Stimulated activated CD4-positive, alpha-beta T cell treated with anti-CD3 and anti-CD28 coated beads, TNF-alpha, amount 100 ng/mL, for 48 hours (primary cell): Measurements from ENCODE around the gene SDHA.
"Not testable (repeated sequence)": the region's sequence is repeated elsewhere in the genome, so short reads cannot be mapped to it uniquely, and the experiment has no call there.

ENCODE experiments used
- DNase-seq, 3 donors: peaks; one replicate each; pipeline ENCODE4 v3.0.0-alpha.2; 2020; ENCODE audit warnings: low read depth in 3 of 3

The SDHA gene

GRCh38 chr5:197031-197430, 21.1 kb upstream of the SDHA start:
- not testable (repeated sequence) for DNase-seq

- no peak for DNase-seq
These were observed 20.1 kb upstream of the SDHA start for GRCh38 chr5:197892-198489.

GRCh38 chr5:198516-199196, 19.5 kb upstream of the SDHA start:
- no peak for DNase-seq

- DNase-seq: no peak
These were observed 18.7 kb upstream of the SDHA start for GRCh38 chr5:199197-199949.

- no peak for DNase-seq
These were observed 18.0 kb upstream of the SDHA start for GRCh38 chr5:199950-200645.

GRCh38 chr5:200985-201384, 17.1 kb upstream of the SDHA start:
- no peak for DNase-seq

- no peak for DNase-seq
These were observed 16.4 kb upstream of the SDHA start for GRCh38 chr5:201672-202071.

- no peak for DNase-seq
These were observed 14.7 kb upstream of the SDHA start for GRCh38 chr5:203246-203930.

GRCh38 chr5:204001-204400, 14.1 kb upstream of the SDHA start:
- no peak for DNase-seq

- no peak for DNase-seq
These were observed 13.7 kb upstream of the SDHA start for GRCh38 chr5:204462-204861.

- no peak for DNase-seq
These were observed 13.0 kb upstream of the SDHA start for GRCh38 chr5:204966-205670.

- DNase-seq: no peak
These were observed 11.7 kb upstream of the SDHA start for GRCh38 chr5:206406-206805.

- DNase-seq: no peak
These were observed 11.1 kb upstream of the SDHA start for GRCh38 chr5:206927-207536.

GRCh38 chr5:207599-207998, 10.5 kb upstream of the SDHA start:
- DNase-seq: no peak

GRCh38 chr5:208449-209114, 9.5 kb upstream of the SDHA start:
- no peak for DNase-seq

- no peak for DNase-seq
These were observed 4.2 kb upstream of the SDHA start for GRCh38 chr5:213803-214395.

- DNase-seq: not testable (repeated sequence)
These were observed 2.9 kb upstream of the SDHA start for GRCh38 chr5:215256-215655.

- DNase-seq: not testable (repeated sequence)
These were observed 2.0 kb upstream of the SDHA start for GRCh38 chr5:216076-216475.

- DNase-seq: peak in 1 of 3 donors; percentile 11
These were observed 554 bp downstream of the SDHA start for GRCh38 chr5:218457-219291.
